ENCODE measurements around the gene ALDH1B1. TPM values are rescaled to one million over a fixed set of nuclear protein-coding genes. Genes with fewer than 3 reads are reported as not detected.

Gene ALDH1B1
- polyA plus RNA-seq, 1 of the 3 experiments (the other 2 are of a cell fraction): 16.5 TPM

DNA sequence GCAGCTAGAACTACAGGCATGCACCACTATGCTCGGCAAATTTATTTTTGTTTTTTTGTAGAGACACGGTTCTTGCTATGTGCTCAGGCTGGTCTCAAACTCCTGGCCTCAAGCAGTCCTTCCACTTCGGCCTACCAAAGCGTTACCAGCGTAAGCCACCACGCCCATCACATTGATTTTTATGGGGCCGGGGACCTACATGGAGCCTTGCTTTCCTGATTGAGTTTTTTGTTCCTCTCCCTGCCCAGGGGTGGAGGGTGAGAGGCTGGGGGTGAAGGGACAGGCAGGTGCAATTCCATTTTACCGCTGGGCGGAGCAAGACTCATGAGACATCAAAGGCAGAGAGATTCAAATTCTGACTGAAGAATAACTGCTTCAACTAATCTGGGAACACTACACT is 1.9 kb downstream of the ALDH1B1 start:
- TF ChIP-seq IRF3 (IDR thresholded peaks at IDR 0.05; ENCODE audit: low read depth, low read length): no peak
- TF ChIP-seq RXRA (IDR thresholded peaks at IDR 0.05; ENCODE audit: borderline replicate concordance, low read depth): no peak
- TF ChIP-seq CHD2 (IDR thresholded peaks at IDR 0.05; ENCODE audit: low read length, partially characterized antibody): no peak
- no peak for TF ChIP-seq TEAD4 (IDR thresholded peaks at IDR 0.05; ENCODE audit: borderline replicate concordance, insufficient read depth)
- no peak for TF ChIP-seq NFIC (IDR thresholded peaks at IDR 0.05; ENCODE audit: borderline replicate concordance)
- TF ChIP-seq NRF1 (IDR thresholded peaks at IDR 0.05; ENCODE audit: low read depth, low read length): no peak
- TF ChIP-seq, protein P1, sequence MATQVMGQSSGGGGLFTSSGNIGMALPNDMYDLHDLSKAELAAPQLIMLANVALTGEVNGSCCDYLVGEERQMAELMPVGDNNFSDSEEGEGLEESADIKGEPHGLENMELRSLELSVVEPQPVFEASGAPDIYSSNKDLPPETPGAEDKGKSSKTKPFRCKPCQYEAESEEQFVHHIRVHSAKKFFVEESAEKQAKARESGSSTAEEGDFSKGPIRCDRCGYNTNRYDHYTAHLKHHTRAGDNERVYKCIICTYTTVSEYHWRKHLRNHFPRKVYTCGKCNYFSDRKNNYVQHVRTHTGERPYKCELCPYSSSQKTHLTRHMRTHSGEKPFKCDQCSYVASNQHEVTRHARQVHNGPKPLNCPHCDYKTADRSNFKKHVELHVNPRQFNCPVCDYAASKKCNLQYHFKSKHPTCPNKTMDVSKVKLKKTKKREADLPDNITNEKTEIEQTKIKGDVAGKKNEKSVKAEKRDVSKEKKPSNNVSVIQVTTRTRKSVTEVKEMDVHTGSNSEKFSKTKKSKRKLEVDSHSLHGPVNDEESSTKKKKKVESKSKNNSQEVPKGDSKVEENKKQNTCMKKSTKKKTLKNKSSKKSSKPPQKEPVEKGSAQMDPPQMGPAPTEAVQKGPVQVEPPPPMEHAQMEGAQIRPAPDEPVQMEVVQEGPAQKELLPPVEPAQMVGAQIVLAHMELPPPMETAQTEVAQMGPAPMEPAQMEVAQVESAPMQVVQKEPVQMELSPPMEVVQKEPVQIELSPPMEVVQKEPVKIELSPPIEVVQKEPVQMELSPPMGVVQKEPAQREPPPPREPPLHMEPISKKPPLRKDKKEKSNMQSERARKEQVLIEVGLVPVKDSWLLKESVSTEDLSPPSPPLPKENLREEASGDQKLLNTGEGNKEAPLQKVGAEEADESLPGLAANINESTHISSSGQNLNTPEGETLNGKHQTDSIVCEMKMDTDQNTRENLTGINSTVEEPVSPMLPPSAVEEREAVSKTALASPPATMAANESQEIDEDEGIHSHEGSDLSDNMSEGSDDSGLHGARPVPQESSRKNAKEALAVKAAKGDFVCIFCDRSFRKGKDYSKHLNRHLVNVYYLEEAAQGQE (IDR thresholded peaks at IDR 0.05; ENCODE audit: low read depth, low read length): no peak
- no peak for TF ChIP-seq TCF12 (IDR thresholded peaks at IDR 0.05)
- no peak for TF ChIP-seq GABPA (IDR thresholded peaks at IDR 0.05; ENCODE audit: low read depth)
- no peak for TF ChIP-seq FOXJ3 (CRISPR knock-in tag; IDR thresholded peaks at IDR 0.05)
- TF ChIP-seq POLR2AphosphoS5 (IDR thresholded peaks at IDR 0.05; ENCODE audit: low read depth, low read length): no peak
- TF ChIP-seq EP300 (IDR thresholded peaks at IDR 0.05; ENCODE audit: borderline replicate concordance in 1 of 2, low read depth in 1 of 2, low read length in 1 of 2): no peak
- no peak for TF ChIP-seq SMC3 (IDR thresholded peaks at IDR 0.05; ENCODE audit: low read depth, low read length)
- TF ChIP-seq MEF2A (IDR thresholded peaks at IDR 0.05; ENCODE audit: borderline replicate concordance, low read depth): no peak
- no peak for TF ChIP-seq RCOR1 (IDR thresholded peaks at IDR 0.05; ENCODE audit: low read length)
- no peak for TF ChIP-seq USF2 (IDR thresholded peaks at IDR 0.05; ENCODE audit: borderline replicate concordance, low read depth, low read length)
- TF ChIP-seq JUND (IDR thresholded peaks at IDR 0.05): no peak
- TF ChIP-seq EZH2phosphoT487 (IDR thresholded peaks at IDR 0.05; ENCODE audit: borderline replicate concordance, low read depth): no peak
- TF ChIP-seq MXI1 (IDR thresholded peaks at IDR 0.05; ENCODE audit: low read depth, low read length): no peak
- TF ChIP-seq, protein P2, sequence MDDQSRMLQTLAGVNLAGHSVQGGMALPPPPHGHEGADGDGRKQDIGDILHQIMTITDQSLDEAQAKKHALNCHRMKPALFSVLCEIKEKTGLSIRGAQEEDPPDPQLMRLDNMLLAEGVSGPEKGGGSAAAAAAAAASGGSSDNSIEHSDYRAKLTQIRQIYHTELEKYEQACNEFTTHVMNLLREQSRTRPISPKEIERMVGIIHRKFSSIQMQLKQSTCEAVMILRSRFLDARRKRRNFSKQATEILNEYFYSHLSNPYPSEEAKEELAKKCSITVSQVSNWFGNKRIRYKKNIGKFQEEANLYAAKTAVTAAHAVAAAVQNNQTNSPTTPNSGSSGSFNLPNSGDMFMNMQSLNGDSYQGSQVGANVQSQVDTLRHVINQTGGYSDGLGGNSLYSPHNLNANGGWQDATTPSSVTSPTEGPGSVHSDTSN (IDR thresholded peaks at IDR 0.05): no peak
- peaks cover 0 to 22% of the 10 kb centered on the region in 2 experiments for H3K36me3 ChIP-seq (replicated peaks in 1 of 2; ENCODE audit: control insufficient read depth in 1 of 2, insufficient read depth in 2 of 2, low read length in 1 of 2)
- WGBS (ENCODE audit: low lambda C conversion rate): 95% methylated on average over 9 of the region's 9 CpGs
- no peaks in the 10 kb centered on the region for H4K20me1 ChIP-seq (ENCODE audit: insufficient read depth)
- no peak overlapping the region for H3K27ac ChIP-seq (ENCODE audit: low read depth in 2 of 2, low read length in 1 of 2)
- CTCF ChIA-PET: interaction anchor here (1.5 to 1.8 kb wide), 2 partner anchors 25 to 38 kb away, joined by 4 read pairs; no protein-coding TSS in a partner anchor
- no peak for DNase-seq
- H3K4me3 ChIP-seq (ENCODE audit: low read depth in 2 of 2, low read length in 1 of 2): no peak overlapping the region
- H3F3A ChIP-seq (replicated peaks; ENCODE audit: insufficient read depth): no peaks in the 10 kb centered on the region
- H3K4me1 ChIP-seq (ENCODE audit: control insufficient read depth in 1 of 2, insufficient read depth in 2 of 2, low read depth in 1 of 2, low read length in 1 of 2): peaks cover 0 to 10% of the 10 kb centered on the region in 2 experiments; a peak in 3 of 4 replicates
- H3K9ac ChIP-seq: no peak overlapping the region
- 0 out of 2 replicates have a peak overlapping the region, but pooled peaks have one; percentile 97 for H3K4me2 ChIP-seq
- H2AFZ ChIP-seq (ENCODE audit: low read depth): no peak overlapping the region
- peaks cover 20% of the 10 kb centered on the region; the same call in 1 of the 2 replicates for H3K79me2 ChIP-seq (ENCODE audit: insufficient read depth)
- H3K27me3 ChIP-seq (ENCODE audit: insufficient read depth): no peaks in the 10 kb centered on the region
- POLR2A ChIA-PET: no interaction called here
- no peaks in the 10 kb centered on the region for H3K9me3 ChIP-seq
- H3K9me2 ChIP-seq: no peaks in the 10 kb centered on the region
